GM18511 (cell line): ENCODE data around the gene HEXIM2.

Experiments used
- ATAC-seq: cut with Tn5 transposase; IDR thresholded peaks from one replicate; pipeline ENCODE4 v1.9.1; 2021; ENCODE audit warnings: mild to moderate bottlenecking, moderate library complexity; ENCODE audit not compliant: unreplicated experiment

Gene HEXIM2

DNA sequence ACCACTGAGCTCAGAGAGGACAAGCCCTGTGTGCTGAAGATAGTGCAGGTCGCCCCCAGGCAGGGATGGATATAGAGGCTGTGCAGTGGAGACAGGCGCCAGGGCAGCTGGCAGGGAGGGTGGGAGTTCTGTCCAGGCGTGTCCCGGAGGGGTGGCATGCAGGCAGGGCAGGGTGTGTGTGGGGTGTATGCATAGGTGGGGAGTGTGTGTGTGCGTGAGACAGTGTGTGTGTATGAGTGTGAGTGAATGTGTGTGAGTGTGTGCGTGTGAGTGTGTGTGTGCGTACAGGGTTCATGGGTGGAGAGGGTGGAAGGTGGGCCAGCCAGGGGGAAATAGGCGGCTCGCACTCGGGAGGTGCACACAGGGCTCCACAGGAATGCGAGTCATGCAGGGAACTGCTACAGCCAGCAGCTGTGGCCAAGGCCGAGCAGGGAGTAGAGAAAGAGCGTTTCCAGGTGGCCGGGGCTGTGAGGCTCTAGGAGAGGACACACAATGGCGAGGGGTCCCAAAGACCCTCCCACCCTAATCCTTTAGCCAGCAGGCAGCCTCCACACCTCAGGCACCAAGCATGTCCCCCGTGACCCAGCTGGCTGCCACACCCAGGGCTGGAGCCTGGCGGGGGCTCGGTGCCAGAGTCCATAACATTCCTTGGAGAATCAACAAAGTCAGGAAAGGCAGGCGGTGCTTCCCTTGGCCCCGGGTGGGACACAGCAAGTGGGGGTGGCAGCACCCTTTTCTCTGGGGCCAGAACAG lies 34.0 kb upstream of the HEXIM2 start:
- ATAC-seq, result no peak

DNA sequence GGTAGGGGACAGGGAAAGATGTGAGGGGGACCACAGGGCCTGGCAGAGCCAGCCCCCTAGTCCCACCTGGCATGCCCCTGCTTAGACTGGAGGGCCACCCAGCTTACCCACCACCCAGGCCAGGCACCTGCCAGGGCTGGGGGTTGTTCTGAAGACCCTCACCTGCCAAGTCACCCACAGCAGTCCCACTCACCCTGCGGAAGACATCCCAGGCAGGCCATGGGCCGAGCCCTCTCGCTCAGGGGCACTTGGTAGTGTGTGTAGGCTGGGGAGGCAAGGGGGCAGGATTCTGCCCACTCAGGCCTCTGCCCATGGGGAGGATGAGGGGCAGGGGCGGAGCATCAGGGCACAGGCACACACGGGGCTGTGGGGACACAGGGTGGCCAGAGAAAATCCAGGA lies 33.3 kb upstream of the HEXIM2 start:
- ATAC-seq, result no peak

DNA sequence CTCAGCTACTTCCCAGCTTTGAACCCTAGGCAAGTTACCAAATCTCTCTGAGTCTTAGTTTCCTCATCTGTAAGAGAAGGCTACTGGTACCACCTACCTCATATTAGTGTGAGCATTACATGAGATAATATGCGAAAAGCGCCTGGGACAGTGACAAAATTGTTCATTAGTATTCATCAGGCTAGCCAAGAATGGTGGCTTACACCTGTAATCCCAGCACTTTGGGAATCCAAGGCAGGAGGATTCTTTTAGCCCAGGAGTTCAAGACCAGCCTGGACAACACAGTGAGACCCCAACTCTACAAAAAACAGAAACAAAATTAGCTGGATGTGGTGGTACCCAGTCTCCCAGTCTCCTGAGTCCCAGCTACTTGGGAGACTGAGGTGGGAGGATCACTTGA lies 32.7 kb upstream of the HEXIM2 start:
- ATAC-seq, result no peak

DNA sequence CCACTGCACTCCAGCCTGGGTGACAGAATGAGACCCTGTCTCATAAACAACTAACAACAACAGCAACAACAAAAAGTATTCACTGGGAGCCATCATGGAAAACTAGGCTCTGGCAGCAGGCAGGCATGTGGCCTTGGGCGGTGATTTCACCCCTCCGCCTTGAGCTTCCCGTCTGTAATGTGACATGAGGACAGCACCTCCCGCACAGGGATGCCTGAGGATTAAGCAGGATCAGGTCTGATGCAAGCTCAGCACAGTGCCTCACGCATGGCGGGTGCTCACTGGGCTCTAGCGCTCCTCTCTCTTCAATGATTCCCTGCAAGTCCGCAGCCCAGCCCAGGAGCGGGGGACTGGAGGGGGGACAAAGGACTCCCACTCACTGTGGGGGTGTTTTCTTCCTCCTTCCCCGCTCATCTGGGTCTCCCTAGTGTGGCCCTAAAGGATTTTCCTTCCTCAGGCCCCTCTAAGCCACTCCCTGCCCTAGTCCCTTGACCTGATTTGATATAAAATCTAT lies 32.2 kb upstream of the HEXIM2 start:
- no peak for ATAC-seq

DNA sequence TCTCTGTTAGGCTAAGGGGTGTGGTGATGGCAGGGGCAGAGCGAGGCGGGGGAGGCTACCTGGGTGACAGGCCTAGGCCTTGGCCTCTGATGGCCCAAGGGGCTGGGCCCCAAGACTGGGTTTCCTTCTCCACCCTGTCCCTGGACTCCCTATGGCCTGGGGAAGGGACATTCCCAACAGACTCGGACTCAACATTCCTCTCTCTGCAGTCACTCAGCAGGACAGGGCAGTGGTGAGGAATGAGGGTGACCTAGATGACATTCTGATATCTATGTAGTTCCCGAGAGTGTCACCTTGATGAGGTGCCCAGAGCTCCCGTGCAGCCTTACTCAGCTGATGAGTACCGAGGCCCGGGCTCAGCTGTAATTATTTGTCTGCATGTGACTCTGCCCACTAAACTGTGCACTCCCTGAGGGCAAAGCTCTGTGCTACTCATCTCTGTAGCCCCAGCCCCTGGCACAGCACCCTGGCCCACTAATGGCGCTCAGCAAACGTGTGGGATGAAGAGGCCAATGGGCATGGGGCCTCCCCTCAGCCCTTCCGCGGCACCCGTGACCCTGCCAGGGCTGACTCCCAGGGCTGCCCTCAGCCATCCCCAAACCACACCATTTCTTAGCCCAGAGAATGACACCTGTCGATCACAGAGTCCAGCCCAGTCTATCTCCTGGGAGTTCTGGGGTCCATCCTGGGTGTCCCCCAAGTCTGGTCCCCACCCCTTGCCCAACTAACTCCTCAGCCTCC lies 31.6 kb upstream of the HEXIM2 start:
- ATAC-seq, result no peak

DNA sequence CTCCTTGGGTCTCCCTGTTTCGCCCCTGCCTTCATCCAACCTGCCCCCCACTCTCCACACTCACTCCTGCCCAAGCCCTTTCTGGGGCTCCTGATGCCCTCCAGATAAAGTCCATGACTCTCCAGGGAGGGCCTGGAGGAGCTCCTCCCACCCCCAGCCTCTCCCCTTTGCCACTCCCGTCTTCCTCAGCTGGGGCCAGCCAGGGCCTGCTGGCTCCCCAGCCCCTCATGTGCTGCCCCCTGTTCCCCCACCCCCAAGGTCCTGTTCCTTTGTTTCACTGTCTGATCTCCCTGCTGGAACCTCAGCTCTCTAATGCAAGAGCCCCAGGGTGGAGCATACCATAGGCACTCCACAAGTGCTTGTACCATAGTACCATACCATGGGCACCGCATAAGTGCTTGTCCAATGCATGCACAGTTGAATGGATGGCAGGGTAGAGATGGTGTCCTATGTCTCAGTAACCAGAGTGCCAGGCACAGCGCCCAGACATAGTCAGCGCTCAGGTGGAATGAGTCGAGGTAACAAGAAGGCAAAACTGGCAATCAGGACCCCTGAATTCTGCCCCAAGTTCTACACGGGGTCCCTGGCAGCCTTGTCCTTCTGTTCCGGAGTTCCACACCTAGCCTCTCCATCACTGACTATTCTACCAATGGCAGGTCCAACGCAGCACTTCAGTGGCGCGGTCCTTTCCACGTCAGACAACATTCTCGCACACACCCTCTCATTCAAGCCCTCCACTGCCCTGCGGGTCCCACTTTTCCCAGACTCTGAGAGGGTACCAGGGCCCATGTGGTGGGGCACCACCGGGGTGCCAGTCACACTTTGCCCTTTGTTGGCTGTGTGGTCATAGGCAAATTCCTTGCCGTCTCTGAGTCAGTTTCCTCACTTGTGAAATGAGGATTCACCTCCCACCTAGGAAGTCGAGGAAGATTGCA lies 30.7 kb upstream of the HEXIM2 start:
- ATAC-seq, result no peak

DNA sequence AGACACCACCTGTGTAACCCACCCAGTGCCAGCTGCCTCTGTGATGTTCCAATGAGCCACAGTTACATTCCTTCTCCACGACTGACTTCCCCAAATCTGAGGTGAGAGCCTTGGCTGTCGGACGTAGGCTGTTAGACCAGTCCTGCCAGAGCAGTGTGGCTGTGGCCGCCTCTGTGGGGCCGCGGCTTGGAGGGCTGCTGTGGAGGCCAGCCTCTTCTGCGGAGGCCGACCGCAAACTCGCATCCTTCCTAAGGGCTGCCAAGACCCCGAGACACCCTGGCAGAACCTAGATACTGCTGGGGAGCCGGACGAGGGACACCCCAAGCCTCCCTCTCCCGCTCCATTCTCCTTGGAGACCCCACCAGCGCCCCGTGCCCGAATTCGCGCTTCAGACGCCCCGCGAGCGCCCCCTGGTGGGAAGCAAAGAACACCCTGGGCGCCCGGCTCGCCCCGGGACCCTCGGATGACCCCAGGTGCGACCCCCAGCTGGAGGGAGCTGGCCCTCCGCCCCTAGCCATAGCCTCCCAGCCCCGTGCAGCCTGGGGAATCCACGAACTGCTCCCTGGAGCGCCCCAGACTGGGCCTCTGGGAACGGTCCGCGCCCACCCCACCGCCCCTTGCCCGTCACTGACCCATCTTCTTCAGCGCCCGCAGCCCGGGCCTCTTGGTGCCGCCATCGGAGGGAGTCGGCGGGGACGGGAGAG lies 29.9 kb upstream of the HEXIM2 start:
- ATAC-seq, result no peak

DNA sequence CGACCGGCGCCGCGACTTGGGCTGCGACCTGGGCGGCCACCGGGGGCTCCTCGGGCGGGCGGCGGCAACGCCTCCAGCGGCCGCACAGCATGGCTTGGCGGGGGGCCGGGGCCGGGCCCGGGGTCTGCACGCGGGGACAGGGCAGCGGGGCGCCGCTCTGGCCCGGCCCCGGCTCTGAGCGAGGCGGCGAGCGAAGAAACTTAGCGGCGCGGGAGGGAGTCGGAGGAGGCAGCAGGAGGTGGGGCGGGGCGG lies 29.4 kb upstream of the HEXIM2 start, which contains the start of gene PLCD3:
Gene PLCD3 (minus strand): TSS at position 196 of the 252 bp plus-strand sequence. CDS start 105 bp downstream, at position 91.
- no peak for ATAC-seq

DNA sequence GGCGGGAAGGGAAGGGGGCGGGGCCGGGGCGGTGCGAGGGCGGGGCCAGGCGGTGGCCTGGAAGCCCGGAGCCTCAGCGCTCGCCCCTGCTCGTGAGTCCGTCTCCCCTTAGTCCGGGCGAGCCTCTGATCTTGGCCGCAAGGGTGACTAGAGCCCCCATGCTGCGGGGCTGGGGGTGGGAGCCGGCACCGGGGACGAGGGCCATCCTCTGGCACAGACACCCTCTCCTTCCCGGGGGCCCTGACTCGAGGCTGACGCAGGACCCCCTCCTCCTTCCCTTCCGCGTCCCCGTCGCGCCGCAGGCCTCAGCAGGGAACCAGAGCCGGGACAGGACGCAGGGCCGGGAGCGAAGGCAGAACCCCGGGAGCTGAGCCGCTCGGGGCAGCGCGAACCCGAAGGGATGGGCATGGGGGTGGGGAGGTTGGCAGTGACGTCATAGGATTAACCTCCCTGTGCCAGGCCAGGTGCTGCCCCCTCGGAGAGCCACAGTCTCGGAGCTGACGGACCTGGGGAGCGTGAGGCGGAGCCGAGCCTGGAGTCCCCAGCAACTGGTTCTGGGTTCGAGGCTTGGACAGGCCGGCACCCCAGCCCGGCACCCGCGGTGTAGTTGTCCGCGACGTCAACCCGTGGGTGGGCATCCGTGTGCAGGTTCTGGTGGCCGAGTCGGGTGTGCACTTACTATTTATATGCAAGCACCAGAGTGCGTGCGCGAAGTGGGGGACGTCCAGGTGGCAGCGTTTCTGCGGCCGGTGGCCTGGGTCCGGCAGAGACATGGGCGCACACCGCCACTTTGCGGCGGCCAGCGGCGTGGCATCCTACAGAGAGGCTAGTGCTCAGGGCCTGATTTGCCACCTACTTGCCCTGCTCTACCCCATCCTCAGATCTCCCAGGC lies 28.9 kb upstream of the HEXIM2 start:
- ATAC-seq, result peak; percentile 43

DNA sequence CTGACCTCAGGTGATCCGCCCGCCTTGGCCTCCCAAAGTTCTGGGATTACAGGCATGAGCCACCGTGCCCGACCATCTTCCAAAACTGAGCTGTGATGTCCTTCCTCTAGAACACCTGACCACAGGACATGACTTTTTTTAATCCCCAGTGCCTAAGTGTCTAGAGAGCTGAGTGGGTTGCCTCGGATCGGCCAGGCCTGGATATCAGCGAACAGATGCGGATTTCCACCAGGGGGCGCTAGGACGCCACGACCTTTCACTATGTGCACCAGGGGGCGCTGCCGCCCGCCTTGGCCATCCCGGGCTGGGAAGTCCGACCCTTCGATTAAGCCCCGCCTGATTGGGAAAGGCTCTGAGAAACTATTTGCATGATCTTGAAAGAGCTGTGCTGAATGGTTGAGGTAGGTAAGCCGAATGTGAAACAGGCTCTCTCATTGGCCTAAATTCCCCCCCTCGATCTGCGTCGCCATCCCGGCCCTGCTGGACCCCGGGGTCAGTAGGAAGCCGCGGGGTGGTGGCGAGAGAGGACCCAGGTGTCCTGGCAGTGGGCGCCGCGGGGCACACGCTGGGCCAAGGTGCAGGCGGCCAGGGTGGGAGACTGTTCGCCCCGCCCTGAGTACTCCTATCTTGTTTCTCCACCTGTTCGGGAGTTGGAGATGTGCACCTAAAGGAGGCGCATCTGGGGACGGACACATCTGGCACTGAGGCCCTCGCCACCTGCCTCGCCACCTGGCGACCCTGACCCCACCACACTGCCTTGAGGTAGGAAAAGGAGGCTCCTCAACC lies 26.3 kb upstream of the HEXIM2 start, which contains the start of gene ACBD4:
Gene ACBD4 (plus strand): TSS at position 496 of the 786 bp plus-strand sequence. CDS start 458 bp downstream, outside the sequence.
- peak; percentile 80 for ATAC-seq

DNA sequence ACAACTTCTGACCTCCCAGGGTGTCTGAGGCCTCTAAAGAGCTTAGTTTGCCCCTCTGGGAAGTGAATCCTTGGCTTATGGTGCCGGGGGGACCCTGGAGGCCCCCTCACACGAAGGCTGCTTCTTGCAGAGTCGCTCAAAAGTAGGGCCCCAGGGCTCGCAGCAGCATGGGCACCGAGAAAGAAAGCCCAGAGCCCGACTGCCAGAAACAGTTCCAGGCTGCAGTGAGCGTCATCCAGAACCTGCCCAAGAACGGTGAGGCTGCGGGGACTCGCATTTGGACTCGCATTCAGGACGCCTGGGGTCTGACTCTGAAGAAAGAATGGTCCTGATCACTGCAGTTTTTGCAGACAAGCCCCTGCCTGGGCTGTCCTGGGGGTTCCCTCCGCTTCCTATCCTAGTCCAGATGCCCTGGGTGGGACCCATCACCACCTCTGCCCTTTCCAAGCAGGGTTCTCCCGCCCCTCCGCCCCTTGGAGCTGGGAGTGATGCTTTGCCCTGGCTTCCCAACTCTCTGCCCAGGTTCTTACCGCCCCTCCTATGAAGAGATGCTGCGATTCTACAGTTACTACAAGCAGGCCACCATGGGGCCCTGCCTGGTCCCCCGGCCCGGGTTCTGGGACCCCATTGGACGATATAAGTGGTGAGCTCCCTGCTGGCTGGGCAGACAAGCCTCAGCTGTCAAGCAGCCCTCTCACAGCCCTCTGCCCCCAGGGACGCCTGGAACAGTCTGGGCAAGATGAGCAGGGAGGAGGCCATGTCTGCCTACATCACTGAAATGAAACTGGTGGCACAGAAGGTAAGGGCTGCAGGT lies 25.5 kb upstream of the HEXIM2 start:
- no peak for ATAC-seq

DNA sequence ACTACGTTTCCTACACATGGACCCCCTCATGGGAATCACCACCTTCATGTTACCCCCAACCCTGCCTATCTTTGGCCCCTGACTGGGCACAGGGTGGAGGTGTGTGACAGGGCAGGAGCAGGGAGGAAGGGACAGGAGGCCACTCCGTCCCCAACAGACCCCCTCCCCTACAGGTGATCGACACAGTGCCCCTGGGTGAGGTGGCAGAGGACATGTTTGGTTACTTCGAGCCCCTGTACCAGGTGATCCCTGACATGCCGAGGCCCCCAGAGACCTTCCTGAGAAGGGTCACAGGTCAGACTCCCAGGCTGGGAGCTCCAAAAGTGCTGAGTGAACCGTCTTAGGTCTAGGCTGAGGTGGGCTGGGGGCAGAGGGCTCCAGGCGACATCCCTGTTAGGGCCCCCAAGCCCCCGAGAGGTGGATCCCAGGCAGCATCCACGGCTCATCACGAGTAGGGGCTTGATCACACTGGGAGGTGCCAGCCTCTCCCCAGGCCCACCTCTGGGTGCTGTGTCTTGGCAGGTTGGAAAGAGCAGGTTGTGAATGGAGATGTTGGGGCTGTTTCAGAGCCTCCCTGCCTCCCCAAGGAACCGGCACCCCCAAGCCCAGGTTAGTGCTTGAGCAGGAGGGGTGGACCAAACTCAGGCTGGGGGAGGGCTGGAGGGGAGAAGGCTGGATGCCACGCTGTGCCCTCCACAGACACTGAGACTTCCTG lies 24.7 kb upstream of the HEXIM2 start:
- no peak for ATAC-seq

DNA sequence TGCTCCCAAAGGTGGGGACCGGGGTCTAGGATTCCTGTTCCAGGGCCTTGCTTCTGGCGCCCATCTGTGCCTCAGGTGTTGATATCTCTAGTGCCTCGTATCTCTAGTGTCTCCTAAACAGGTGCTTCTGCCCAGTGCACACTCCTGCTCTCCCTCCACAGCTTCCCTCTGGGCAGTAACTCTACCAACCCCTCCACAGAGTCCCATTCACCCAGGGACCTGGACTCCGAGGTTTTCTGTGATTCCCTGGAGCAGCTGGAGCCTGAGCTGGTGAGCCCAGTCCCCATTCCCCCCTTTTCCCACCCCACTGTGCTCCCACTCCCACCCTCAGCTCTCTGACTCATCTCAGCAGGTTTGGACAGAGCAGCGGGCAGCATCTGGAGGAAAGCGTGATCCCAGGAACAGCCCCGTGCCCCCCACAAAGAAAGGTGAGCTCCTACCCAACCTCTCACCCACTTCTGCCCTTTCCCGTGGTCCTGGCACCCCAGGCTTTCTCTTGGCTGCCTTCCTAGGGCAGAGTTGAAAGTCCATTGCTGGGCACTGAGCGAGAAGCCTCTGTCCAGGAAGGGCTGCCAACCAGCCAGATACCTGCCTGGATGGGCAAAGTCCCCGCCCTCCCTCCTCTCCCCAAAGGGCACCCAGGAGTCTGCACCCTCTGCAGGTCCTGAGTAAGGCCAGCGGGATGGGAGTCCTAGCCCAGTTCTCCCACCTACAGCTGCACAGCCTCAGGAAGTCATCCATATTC lies 23.9 kb upstream of the HEXIM2 start:
- no peak for ATAC-seq

DNA sequence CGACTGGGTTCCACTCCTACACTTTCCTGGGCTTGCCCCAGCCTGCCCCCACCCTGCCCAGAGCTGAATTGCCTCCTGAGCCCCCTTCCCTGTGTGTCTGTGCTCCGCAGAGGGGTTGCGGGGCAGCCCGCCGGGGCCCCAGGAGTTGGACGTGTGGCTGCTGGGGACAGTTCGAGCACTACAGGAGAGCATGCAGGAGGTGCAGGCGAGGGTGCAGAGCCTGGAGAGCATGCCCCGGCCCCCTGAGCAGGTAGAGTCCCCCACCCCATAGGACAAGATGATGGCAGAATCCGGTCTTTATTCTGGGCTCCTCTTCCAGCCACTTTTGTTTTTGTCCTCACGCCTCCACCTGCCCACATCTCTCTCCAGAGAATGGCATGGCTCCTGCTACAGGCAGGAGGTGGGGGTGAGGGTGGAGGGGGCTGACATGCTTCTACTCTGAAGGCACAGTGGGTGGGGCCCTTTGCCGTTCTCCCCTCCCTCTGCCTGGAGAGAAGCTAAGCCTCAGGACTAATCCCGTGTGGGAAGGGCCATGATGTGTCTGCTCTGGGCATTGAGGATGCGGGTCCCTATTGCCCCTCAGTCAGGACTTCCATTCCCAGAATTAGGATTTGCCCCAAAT lies 22.7 kb upstream of the HEXIM2 start:
- ATAC-seq, result no peak

DNA sequence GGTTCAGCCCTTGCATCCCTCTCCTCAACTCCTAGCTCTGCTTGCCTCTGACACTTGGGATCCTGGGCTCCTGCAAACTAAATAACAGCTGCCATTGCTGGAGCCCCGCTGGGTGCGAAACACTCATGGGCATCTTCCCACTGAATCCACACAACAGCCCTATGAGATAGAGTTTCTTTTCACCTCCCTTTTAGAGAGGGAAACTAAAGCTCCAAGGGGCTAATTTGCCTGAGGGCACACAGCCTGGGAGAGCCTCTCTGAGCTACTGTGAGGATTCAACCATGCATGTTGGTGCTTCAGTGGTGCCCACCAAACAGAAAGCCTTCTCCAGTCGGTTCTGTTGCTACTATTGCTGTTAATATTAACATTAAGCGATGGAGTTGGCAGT lies 22.1 kb upstream of the HEXIM2 start:
- no peak for ATAC-seq

DNA sequence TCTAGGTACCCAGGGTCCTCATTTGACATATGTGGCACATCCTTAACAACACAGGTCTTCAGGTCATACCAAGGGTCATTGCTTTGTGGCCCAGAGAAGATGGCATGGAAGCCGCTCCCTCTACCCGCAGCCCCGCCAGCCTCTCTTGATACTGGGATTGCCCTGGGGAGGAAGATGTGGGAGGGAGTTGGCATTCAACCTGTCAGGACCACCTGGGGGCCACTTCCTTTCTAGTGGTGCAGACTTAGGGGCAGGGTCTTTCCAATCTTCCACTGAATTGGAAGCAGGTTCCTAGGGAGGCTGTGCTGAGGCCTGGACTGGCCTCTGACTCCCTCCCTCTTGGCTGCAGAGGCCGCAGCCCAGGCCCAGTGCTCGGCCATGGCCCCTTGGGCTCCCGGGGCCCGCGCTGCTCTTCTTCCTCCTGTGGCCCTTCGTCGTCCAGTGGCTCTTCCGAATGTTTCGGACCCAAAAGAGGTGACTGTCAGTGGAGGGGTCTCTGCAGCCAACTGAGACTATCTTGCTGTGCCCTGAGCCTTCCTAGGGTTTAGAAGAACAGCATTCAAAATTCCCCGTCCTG lies 18.5 kb upstream of the HEXIM2 start:
- no peak for ATAC-seq
